Measurements from ENCODE around the gene FOXP1.

Gene FOXP1

DNA sequence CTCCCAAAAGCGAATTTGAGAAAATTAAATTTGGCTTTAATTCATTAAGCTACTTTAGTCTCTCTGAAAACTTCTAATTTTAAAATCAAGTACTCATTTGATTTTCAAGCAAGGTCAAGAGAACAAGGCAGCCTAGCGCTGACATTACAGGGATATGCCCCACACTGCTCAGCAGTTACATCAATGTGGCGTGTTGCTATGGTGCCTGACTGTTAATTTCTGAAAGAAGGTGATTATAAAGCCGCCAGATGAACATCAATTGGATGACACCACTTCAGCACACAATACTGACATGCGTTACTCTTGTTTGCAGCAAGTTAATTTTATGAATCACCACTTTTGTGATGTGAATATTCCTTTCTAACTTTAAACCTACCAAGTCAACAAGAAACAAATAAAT lies 284.4 kb downstream of the FOXP1 start:
- TF ChIP-seq TAF1 (IDR thresholded peaks at IDR 0.05; ENCODE audit: borderline replicate concordance, insufficient read depth, low read length) (no peak), POLR2AphosphoS5 (IDR thresholded peaks at IDR 0.05; ENCODE audit: low read depth, low read length) (no peak), SIN3A (IDR thresholded peaks at IDR 0.05; ENCODE audit: borderline replicate concordance, insufficient read depth, low read length) (no peak), FOXP2 (optimal IDR thresholded peaks at IDR 0.05; ENCODE audit: borderline replicate concordance, extremely low read depth, extremely low read length, insufficient read depth) (no peak), REST (IDR thresholded peaks at IDR 0.05; ENCODE audit: insufficient read depth in 1 of 2, low read depth in 2 of 2, low read length in 2 of 2) (no peak)

DNA sequence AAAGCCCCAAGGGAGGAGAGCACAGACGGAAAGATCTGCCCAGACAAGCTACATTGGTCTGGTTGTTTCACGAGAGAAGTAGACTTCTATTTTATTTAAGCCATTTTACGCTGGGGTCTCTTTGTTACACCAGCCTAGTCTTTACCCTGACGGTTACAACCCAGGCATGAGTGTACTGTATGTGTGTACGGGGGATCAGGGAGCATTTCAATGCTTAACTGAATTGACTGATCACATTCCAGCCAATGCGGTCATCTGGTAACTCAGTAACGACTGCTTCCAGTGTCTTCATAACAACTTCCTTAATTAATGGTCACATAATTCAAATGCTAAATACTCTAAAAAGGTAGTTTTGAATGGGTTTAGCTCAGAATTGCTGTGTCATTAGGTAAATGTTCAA lies 288.6 kb downstream of the FOXP1 start:
- no peak for TF ChIP-seq TAF1 (IDR thresholded peaks at IDR 0.05; ENCODE audit: borderline replicate concordance, insufficient read depth, low read length)
- no peak for TF ChIP-seq REST (IDR thresholded peaks at IDR 0.05; ENCODE audit: insufficient read depth in 1 of 2, low read depth in 2 of 2, low read length in 2 of 2)
- no peak for TF ChIP-seq FOXP2 (optimal IDR thresholded peaks at IDR 0.05; ENCODE audit: borderline replicate concordance, extremely low read depth, extremely low read length, insufficient read depth)
- no peak for TF ChIP-seq SIN3A (IDR thresholded peaks at IDR 0.05; ENCODE audit: borderline replicate concordance, insufficient read depth, low read length)
- no peak for TF ChIP-seq POLR2AphosphoS5 (IDR thresholded peaks at IDR 0.05; ENCODE audit: low read depth, low read length)

DNA sequence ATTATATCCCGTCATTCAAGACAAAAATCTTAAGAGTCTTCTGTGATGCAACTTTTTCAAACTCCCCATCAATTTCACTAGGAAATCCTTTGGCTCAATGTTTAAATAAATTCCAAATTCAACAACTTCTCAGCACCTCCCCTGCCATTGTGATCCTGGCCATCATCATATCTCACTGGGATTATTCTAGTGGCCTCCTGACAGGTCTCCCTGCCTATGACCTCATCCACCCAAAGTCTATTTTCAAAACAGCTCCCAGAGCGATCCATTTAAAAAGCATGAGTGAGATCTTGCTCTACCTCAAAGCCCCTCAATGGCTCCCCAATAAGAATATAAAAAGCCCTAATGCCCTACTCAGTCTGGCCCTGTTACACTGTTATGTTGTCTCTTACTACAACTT lies 293.2 kb downstream of the FOXP1 start:
- TF ChIP-seq SIN3A (IDR thresholded peaks at IDR 0.05; ENCODE audit: borderline replicate concordance, insufficient read depth, low read length): no peak
- TF ChIP-seq REST (IDR thresholded peaks at IDR 0.05; ENCODE audit: insufficient read depth in 1 of 2, low read depth in 2 of 2, low read length in 2 of 2): no peak
- TF ChIP-seq POLR2AphosphoS5 (IDR thresholded peaks at IDR 0.05; ENCODE audit: low read depth, low read length): no peak
- TF ChIP-seq FOXP2 (optimal IDR thresholded peaks at IDR 0.05; ENCODE audit: borderline replicate concordance, extremely low read depth, extremely low read length, insufficient read depth): no peak
- TF ChIP-seq TAF1 (IDR thresholded peaks at IDR 0.05; ENCODE audit: borderline replicate concordance, insufficient read depth, low read length): no peak

DNA sequence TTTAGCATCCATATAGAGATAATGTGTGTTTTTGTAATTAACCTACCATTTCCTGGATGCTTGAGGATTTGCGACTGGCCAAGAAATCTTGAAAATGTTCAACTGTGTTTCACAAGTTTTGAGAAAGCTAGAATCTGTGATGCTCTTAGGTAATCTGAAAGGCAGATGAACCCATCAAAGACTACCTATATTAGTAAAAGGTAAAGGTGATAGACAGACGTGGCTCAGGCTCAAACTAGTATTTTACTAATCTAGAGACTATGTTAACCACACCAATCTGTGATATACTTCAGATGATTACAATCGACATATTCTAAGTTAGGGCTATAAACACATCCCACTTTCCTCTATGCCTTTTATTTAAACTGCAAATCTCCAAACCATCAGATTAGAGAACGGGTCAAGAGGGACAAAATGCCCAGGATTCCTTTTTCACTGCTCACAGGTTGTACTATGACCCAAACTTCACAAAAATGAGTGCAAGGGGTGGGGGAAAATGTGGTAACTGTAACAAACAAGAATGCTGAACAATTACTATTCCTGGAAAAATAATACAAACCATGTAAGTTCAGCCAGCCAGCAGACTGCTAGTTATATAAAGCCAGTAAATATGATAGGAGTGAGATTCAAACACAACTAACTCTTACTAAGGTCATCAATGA lies 295.1 kb downstream of the FOXP1 start:
- TF ChIP-seq REST (IDR thresholded peaks at IDR 0.05; ENCODE audit: insufficient read depth in 1 of 2, low read depth in 2 of 2, low read length in 2 of 2) (no peak), SIN3A (IDR thresholded peaks at IDR 0.05; ENCODE audit: borderline replicate concordance, insufficient read depth, low read length) (no peak), POLR2AphosphoS5 (IDR thresholded peaks at IDR 0.05; ENCODE audit: low read depth, low read length) (no peak), TAF1 (IDR thresholded peaks at IDR 0.05; ENCODE audit: borderline replicate concordance, insufficient read depth, low read length) (no peak)

DNA sequence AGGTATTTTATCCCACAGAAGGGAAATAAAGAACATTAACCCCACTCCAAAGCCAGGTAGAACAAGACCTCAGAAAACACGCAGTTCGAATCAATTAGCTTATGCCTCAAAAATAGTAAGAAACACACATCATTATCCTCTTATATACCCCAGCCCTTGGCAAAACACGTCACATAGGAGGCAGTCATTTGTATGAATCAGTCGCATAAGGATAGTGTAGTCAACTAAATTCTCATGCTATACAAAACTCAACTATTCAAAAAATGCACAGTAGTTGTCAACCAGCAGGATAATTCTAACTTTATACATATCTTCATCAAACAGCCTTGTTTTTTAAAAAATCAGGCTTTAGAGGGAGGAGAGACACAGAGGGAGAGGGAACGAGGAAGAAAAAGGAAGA lies 298.4 kb downstream of the FOXP1 start:
- TF ChIP-seq POLR2AphosphoS5 (IDR thresholded peaks at IDR 0.05; ENCODE audit: low read depth, low read length) (no peak), SIN3A (IDR thresholded peaks at IDR 0.05; ENCODE audit: borderline replicate concordance, insufficient read depth, low read length) (no peak), TAF1 (IDR thresholded peaks at IDR 0.05; ENCODE audit: borderline replicate concordance, insufficient read depth, low read length) (no peak)
